ENCODE results near the gene FAM13C. TPM values are rescaled to one million over a fixed set of nuclear protein-coding genes. Genes with fewer than 3 reads are reported as not detected.

The FAM13C gene
- polyA plus RNA-seq, 1 of the 3 experiments (the other 2 are of a cell fraction), result 7.6 TPM

DNA sequence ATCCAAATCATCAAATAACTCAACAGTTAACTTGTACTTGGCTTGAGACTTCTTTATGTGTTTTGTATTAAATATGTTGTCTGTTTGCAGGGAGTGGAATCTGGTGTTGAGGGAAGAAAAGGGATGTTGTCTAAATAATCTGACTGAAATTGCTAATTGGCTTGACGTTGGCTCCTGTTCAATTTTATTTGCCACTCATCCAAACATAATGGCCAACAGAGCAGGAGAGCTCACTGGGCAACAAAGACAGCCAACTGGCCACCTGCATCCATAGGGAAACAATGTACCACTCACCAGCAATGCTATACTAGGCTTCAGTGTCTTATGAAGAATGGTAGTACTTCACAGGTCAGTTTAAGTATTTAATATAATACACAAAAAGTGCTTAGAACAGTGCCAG, 80.5 kb downstream of the FAM13C start:
- no peak for DNase-seq
- Histone ChIP-seq H4K20me1 (ENCODE audit: insufficient read depth) (no peaks in the 10 kb centered on the region), H3K79me2 (ENCODE audit: insufficient read depth) (no peaks in the 10 kb centered on the region), H3K9me2 (no peaks in the 10 kb centered on the region), H3K36me3 (replicated peaks in 1 of 2; ENCODE audit: control insufficient read depth in 1 of 2, insufficient read depth in 2 of 2, low read length in 1 of 2) (peaks cover 7 to 12% of the 10 kb centered on the region in 2 experiments), H3K4me1 (ENCODE audit: control insufficient read depth in 1 of 2, insufficient read depth in 2 of 2, low read depth in 1 of 2, low read length in 1 of 2) (peaks cover 0 to 14% of the 10 kb centered on the region in 2 experiments; a peak in 1 of 4 replicates), H3K4me2 (no peak overlapping the region), H2AFZ (ENCODE audit: low read depth) (no peak overlapping the region), H3K9ac (no peak overlapping the region), H3K4me3 (ENCODE audit: low read depth in 2 of 2, low read length in 1 of 2) (no peak overlapping the region), H3K27me3 (ENCODE audit: insufficient read depth) (no peaks in the 10 kb centered on the region), H3F3A (replicated peaks; ENCODE audit: insufficient read depth) (no peaks in the 10 kb centered on the region), H3K9me3 (no peaks in the 10 kb centered on the region), H3K27ac (ENCODE audit: low read depth in 2 of 2, low read length in 1 of 2) (no peak overlapping the region)
- ChIA-PET CTCF (no interaction called here), POLR2A (no interaction called here)
- 72% methylated on average over 1 of the region's 1 CpG for WGBS (ENCODE audit: low lambda C conversion rate)
- TF ChIP-seq EP300 (IDR thresholded peaks at IDR 0.05; ENCODE audit: borderline replicate concordance in 1 of 2, low read depth in 1 of 2, low read length in 1 of 2), result no peak
- TF ChIP-seq, protein P1, sequence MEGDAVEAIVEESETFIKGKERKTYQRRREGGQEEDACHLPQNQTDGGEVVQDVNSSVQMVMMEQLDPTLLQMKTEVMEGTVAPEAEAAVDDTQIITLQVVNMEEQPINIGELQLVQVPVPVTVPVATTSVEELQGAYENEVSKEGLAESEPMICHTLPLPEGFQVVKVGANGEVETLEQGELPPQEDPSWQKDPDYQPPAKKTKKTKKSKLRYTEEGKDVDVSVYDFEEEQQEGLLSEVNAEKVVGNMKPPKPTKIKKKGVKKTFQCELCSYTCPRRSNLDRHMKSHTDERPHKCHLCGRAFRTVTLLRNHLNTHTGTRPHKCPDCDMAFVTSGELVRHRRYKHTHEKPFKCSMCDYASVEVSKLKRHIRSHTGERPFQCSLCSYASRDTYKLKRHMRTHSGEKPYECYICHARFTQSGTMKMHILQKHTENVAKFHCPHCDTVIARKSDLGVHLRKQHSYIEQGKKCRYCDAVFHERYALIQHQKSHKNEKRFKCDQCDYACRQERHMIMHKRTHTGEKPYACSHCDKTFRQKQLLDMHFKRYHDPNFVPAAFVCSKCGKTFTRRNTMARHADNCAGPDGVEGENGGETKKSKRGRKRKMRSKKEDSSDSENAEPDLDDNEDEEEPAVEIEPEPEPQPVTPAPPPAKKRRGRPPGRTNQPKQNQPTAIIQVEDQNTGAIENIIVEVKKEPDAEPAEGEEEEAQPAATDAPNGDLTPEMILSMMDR (IDR thresholded peaks at IDR 0.05), result no peak
- TF ChIP-seq, protein P2, sequence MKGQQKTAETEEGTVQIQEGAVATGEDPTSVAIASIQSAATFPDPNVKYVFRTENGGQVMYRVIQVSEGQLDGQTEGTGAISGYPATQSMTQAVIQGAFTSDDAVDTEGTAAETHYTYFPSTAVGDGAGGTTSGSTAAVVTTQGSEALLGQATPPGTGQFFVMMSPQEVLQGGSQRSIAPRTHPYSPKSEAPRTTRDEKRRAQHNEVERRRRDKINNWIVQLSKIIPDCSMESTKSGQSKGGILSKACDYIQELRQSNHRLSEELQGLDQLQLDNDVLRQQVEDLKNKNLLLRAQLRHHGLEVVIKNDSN (IDR thresholded peaks at IDR 0.05; ENCODE audit: borderline replicate concordance, low read depth), result no peak
- TF ChIP-seq RCOR1 (IDR thresholded peaks at IDR 0.05; ENCODE audit: low read length), result no peak
- TF ChIP-seq, protein P3, sequence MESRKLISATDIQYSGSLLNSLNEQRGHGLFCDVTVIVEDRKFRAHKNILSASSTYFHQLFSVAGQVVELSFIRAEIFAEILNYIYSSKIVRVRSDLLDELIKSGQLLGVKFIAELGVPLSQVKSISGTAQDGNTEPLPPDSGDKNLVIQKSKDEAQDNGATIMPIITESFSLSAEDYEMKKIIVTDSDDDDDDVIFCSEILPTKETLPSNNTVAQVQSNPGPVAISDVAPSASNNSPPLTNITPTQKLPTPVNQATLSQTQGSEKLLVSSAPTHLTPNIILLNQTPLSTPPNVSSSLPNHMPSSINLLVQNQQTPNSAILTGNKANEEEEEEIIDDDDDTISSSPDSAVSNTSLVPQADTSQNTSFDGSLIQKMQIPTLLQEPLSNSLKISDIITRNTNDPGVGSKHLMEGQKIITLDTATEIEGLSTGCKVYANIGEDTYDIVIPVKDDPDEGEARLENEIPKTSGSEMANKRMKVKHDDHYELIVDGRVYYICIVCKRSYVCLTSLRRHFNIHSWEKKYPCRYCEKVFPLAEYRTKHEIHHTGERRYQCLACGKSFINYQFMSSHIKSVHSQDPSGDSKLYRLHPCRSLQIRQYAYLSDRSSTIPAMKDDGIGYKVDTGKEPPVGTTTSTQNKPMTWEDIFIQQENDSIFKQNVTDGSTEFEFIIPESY (IDR thresholded peaks at IDR 0.05; ENCODE audit: borderline replicate concordance, low read depth), result no peak
- TF ChIP-seq NFIC (IDR thresholded peaks at IDR 0.05; ENCODE audit: borderline replicate concordance), result no peak
- TF ChIP-seq RXRA (IDR thresholded peaks at IDR 0.05; ENCODE audit: borderline replicate concordance, low read depth), result no peak
- no peak for TF ChIP-seq POLR2AphosphoS5 (IDR thresholded peaks at IDR 0.05; ENCODE audit: low read depth, low read length)
- no peak for TF ChIP-seq MXI1 (IDR thresholded peaks at IDR 0.05; ENCODE audit: low read depth, low read length)
- TF ChIP-seq, protein P4, sequence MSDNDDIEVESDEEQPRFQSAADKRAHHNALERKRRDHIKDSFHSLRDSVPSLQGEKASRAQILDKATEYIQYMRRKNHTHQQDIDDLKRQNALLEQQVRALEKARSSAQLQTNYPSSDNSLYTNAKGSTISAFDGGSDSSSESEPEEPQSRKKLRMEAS (IDR thresholded peaks at IDR 0.05; ENCODE audit: low read depth), result no peak
- TF ChIP-seq, protein P5, sequence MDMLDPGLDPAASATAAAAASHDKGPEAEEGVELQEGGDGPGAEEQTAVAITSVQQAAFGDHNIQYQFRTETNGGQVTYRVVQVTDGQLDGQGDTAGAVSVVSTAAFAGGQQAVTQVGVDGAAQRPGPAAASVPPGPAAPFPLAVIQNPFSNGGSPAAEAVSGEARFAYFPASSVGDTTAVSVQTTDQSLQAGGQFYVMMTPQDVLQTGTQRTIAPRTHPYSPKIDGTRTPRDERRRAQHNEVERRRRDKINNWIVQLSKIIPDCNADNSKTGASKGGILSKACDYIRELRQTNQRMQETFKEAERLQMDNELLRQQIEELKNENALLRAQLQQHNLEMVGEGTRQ (IDR thresholded peaks at IDR 0.05; ENCODE audit: borderline replicate concordance, low read depth, low read length), result no peak
- no peak for TF ChIP-seq NRF1 (IDR thresholded peaks at IDR 0.05; ENCODE audit: low read depth, low read length)
- TF ChIP-seq FOSL2 (IDR thresholded peaks at IDR 0.05; ENCODE audit: borderline replicate concordance, low read depth), result no peak
- no peak for TF ChIP-seq MEF2A (IDR thresholded peaks at IDR 0.05; ENCODE audit: borderline replicate concordance, low read depth)
